ENCODE measurements around the gene TPP1. TPM values are rescaled to one million over a fixed set of nuclear protein-coding genes. Genes with fewer than 3 reads are reported as not detected.

The TPP1 gene
- total and polyA plus RNA-seq, 2 of the 13 experiments (the other 11 are each of a cell fraction or from before 2014, with no cell fraction given) = 13.9 to 74.6 TPM

- TF ChIP-seq FOXA1 (IDR thresholded peaks at IDR 0.05) = no peak
- peak; percentile 47; the same call in 1 of the 2 replicates for TF ChIP-seq FOXA1 (CRISPR knock-in tag; IDR thresholded peaks at IDR 0.05)
- no peak for TF ChIP-seq THAP11 (CRISPR knock-in tag; IDR thresholded peaks at IDR 0.05)
- no peak for TF ChIP-seq CEBPB (IDR thresholded peaks at IDR 0.05; ENCODE audit: borderline replicate concordance, low read depth, low read length)
- TF ChIP-seq PCBP1 (IDR thresholded peaks at IDR 0.05; ENCODE audit: borderline replicate concordance, low read depth, low read length) = no peak
- TF ChIP-seq ZNF629 (CRISPR knock-in tag; conservative IDR thresholded peaks at IDR 0.05) = no peak
- no peak for TF ChIP-seq JUNB (CRISPR knock-in tag; IDR thresholded peaks at IDR 0.05; ENCODE audit: borderline replicate concordance)
- TF ChIP-seq, protein P1, sequence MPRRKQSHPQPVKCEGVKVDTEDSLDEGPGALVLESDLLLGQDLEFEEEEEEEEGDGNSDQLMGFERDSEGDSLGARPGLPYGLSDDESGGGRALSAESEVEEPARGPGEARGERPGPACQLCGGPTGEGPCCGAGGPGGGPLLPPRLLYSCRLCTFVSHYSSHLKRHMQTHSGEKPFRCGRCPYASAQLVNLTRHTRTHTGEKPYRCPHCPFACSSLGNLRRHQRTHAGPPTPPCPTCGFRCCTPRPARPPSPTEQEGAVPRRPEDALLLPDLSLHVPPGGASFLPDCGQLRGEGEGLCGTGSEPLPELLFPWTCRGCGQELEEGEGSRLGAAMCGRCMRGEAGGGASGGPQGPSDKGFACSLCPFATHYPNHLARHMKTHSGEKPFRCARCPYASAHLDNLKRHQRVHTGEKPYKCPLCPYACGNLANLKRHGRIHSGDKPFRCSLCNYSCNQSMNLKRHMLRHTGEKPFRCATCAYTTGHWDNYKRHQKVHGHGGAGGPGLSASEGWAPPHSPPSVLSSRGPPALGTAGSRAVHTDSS (CRISPR knock-in tag; conservative IDR thresholded peaks at IDR 0.05) = no peak
- TF ChIP-seq NR2F1 (CRISPR knock-in tag; IDR thresholded peaks at IDR 0.05) = peak in 1 of 2 experiments; percentile 41; a peak in 1 of 4 replicates
- no peak for TF ChIP-seq MED1 (CRISPR knock-in tag; IDR thresholded peaks at IDR 0.05)
- no peak for TF ChIP-seq STAT5B (CRISPR knock-in tag; IDR thresholded peaks at IDR 0.05)
- TF ChIP-seq ZNF335 (CRISPR knock-in tag; IDR thresholded peaks at IDR 0.05) = no peak
- no peak for TF ChIP-seq ZNF331 (CRISPR knock-in tag; IDR thresholded peaks at IDR 0.05)
- TF ChIP-seq ZEB1 (IDR thresholded peaks at IDR 0.05; ENCODE audit: insufficient replicate concordance, low read depth) = no peak
- no peak for TF ChIP-seq PCBP2 (optimal IDR thresholded peaks at IDR 0.05; ENCODE audit: low read depth, low read length, poor library complexity, severe bottlenecking)
- TF ChIP-seq ZNF343 (CRISPR knock-in tag; IDR thresholded peaks at IDR 0.05) = no peak
- TF ChIP-seq, protein P2, sequence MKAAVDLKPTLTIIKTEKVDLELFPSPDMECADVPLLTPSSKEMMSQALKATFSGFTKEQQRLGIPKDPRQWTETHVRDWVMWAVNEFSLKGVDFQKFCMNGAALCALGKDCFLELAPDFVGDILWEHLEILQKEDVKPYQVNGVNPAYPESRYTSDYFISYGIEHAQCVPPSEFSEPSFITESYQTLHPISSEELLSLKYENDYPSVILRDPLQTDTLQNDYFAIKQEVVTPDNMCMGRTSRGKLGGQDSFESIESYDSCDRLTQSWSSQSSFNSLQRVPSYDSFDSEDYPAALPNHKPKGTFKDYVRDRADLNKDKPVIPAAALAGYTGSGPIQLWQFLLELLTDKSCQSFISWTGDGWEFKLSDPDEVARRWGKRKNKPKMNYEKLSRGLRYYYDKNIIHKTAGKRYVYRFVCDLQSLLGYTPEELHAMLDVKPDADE (CRISPR knock-in tag; IDR thresholded peaks at IDR 0.05) = no peak
- TF ChIP-seq, protein P3, sequence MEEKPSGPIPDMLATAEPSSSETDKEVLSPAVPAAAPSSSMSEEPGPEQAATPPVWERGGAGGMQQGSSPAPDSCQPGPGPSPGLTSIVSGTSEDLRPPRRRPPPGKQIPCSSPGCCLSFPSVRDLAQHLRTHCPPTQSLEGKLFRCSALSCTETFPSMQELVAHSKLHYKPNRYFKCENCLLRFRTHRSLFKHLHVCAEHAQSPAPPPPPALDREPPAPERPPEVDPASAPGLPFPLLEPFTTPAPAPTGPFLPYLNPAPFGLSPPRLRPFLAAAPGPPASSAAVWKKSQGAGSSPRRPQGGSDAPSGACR (CRISPR knock-in tag; IDR thresholded peaks at IDR 0.05) = no peak
- no peak for TF ChIP-seq MXD3 (CRISPR knock-in tag; IDR thresholded peaks at IDR 0.05)
- peak; percentile 47 for TF ChIP-seq SAP130 (CRISPR knock-in tag; IDR thresholded peaks at IDR 0.05; ENCODE audit: low read depth)
- TF ChIP-seq TP53 (CRISPR knock-in tag; conservative IDR thresholded peaks at IDR 0.05) = no peak
- TF ChIP-seq PHF21A (CRISPR knock-in tag; IDR thresholded peaks at IDR 0.05) = no peak
- no peak for TF ChIP-seq RFX5 (IDR thresholded peaks at IDR 0.05; ENCODE audit: low read depth, low read length)
- no peak for TF ChIP-seq NRL (CRISPR knock-in tag; IDR thresholded peaks at IDR 0.05; ENCODE audit: borderline replicate concordance)
- TF ChIP-seq FOXA3 (CRISPR knock-in tag; IDR thresholded peaks at IDR 0.05) = peak; percentile 44; the same call in 1 of the 2 replicates
- TF ChIP-seq MAX (IDR thresholded peaks at IDR 0.05) = 0 out of 2 replicates have a peak, but pooled peaks have one; percentile 38
- TF ChIP-seq KLF6 (CRISPR knock-in tag; IDR thresholded peaks at IDR 0.05) = no peak
- no peak for TF ChIP-seq RXRA (CRISPR knock-in tag; IDR thresholded peaks at IDR 0.05)
- TF ChIP-seq KDM2A (CRISPR knock-in tag; IDR thresholded peaks at IDR 0.05; ENCODE audit: borderline replicate concordance, low read depth) = no peak
- TF ChIP-seq ZFP36L1 (CRISPR knock-in tag; IDR thresholded peaks at IDR 0.05) = no peak
- no peak for TF ChIP-seq KDM6A (CRISPR knock-in tag; IDR thresholded peaks at IDR 0.05; ENCODE audit: low read depth)
- TF ChIP-seq KAT8 (CRISPR knock-in tag; IDR thresholded peaks at IDR 0.05) = no peak
Observed at GRCh38 chr11:6637871-6638270, 18.6 kb upstream of the TPP1 start (continued).

All from HepG2 (cell line).